GM23338 (cell line): Measurements from ENCODE around the gene TRIOBP. TPM values are rescaled to one million over a fixed set of nuclear protein-coding genes. Genes with fewer than 3 reads are reported as not detected.

Experiments
- ATAC-seq: fragments of 200-7000 bp; cut with Tn5 transposase; 3 replicates; pipeline ENCODE4 v1.9.1; 2020
- DNase-seq: peaks from one replicate; pipeline ENCODE4 v3.0.0-alpha.2; 2015; ENCODE audit warnings: low spot score
- H2AFZ ChIP-seq: fragments of 200-600 bp; sonication (generic); 2 replicates; pipeline ENCODE4 v1.8.0; 2016; ENCODE audit warnings: antibody characterized with exemption, mild to moderate bottlenecking, moderate library complexity
- H3F3A ChIP-seq: fragments of 200-600 bp; sonication (generic); replicated peaks from 2 replicates; pipeline ENCODE4 v1.8.0; 2017; ENCODE audit warnings: antibody characterized with exemption, mixed run types, low read depth
- H3K27ac ChIP-seq: fragments of 200-600 bp; sonication (generic); 2 replicates; pipeline ENCODE4 v1.6.1; 2016; ENCODE audit warnings: low read depth
- H3K27me3 ChIP-seq: fragments of 200-600 bp; sonication (generic); 2 replicates; pipeline ENCODE4 v1.8.0; 2016; ENCODE audit warnings: mild to moderate bottlenecking, mixed run types, moderate library complexity; ENCODE audit not compliant: insufficient read depth
- H3K36me3 ChIP-seq: fragments of 200-600 bp; sonication (generic); 2 replicates; pipeline ENCODE4 v1.8.0; 2016; ENCODE audit warnings: mild to moderate bottlenecking; ENCODE audit not compliant: insufficient read depth
- H3K4me1 ChIP-seq: fragments of 200-600 bp; sonication (generic); 2 replicates; pipeline ENCODE4 v1.8.0; 2016; ENCODE audit warnings: mild to moderate bottlenecking, moderate library complexity; ENCODE audit not compliant: insufficient read depth
- H3K4me2 ChIP-seq: fragments of 200-600 bp; sonication (generic); 2 replicates; pipeline ENCODE4 v1.7.1; 2017; ENCODE audit warnings: mixed run types
- H3K4me3 ChIP-seq: fragments of 200-600 bp; sonication (generic); 2 replicates; pipeline ENCODE4 v1.6.1; 2016; ENCODE audit warnings: mixed run types
- H3K79me2 ChIP-seq: fragments of 200-600 bp; sonication (generic); replicated peaks from 2 replicates; pipeline ENCODE4 v1.8.0; 2017; ENCODE audit warnings: mild to moderate bottlenecking; ENCODE audit not compliant: insufficient read depth
- H3K9me2 ChIP-seq: fragments of 200-600 bp; sonication (generic); 2 replicates; pipeline ENCODE4 v1.8.0; 2017; ENCODE audit not compliant: insufficient read depth
- H4K20me1 ChIP-seq: fragments of 200-600 bp; sonication (generic); replicated peaks from 2 replicates; pipeline ENCODE4 v1.8.0; 2017; ENCODE audit warnings: mild to moderate bottlenecking; ENCODE audit not compliant: insufficient read depth
- H3K27ac Mint-ChIP-seq: 2 replicates; pipeline ENCODE4 v1.8.0; 2020; ENCODE audit warnings: inconsistent platforms, mild to moderate bottlenecking, moderate library complexity, mixed read lengths
- H3K27me3 Mint-ChIP-seq: 3 replicates; pipeline ENCODE4 v1.8.0; 2022; ENCODE audit warnings: low read depth, mild to moderate bottlenecking, moderate library complexity, mixed read lengths, inconsistent platforms; ENCODE audit not compliant: insufficient read depth, poor library complexity
- H3K36me3 Mint-ChIP-seq: 3 replicates; pipeline ENCODE4 v1.8.0; 2021; ENCODE audit warnings: low read depth, mild to moderate bottlenecking, inconsistent platforms, moderate library complexity, mixed read lengths
- H3K4me1 Mint-ChIP-seq: 3 replicates; pipeline ENCODE4 v1.8.0; 2020; ENCODE audit warnings: mild to moderate bottlenecking, inconsistent platforms, mixed read lengths
- H3K4me3 Mint-ChIP-seq: 3 replicates; pipeline ENCODE4 v1.8.0; 2021; ENCODE audit warnings: moderate library complexity, mild to moderate bottlenecking, inconsistent platforms, mixed read lengths
- H3K9me3 Mint-ChIP-seq: 3 replicates; pipeline ENCODE4 v1.8.0; 2020; ENCODE audit warnings: moderate library complexity, mild to moderate bottlenecking, inconsistent platforms, mixed read lengths
- CREB1 ChIP-seq: fragments of 250-450 bp; sonication (Bioruptor Pico); IDR thresholded peaks from 2 replicates; pipeline ENCODE4 v1.5.0; 2020; ENCODE audit warnings: low read depth, mild to moderate bottlenecking, moderate library complexity
- EZH2 ChIP-seq: fragments of 200-600 bp; sonication (generic); IDR thresholded peaks from one replicate; pipeline ENCODE4 v1.8.0; 2017; ENCODE audit warnings: antibody characterized with exemption, mild to moderate bottlenecking, low read depth; ENCODE audit not compliant: unreplicated experiment
- EZH2phosphoT487 ChIP-seq: fragments of 200-600 bp; sonication (generic); IDR thresholded peaks from one replicate; pipeline ENCODE4 v1.8.1; 2018; ENCODE audit warnings: antibody characterized with exemption; ENCODE audit not compliant: unreplicated experiment
- JUNB ChIP-seq: IDR thresholded peaks from one replicate; pipeline ENCODE4 v1.6.1; 2016; ENCODE audit warnings: antibody characterized with exemption; ENCODE audit not compliant: unreplicated experiment
- NANOG ChIP-seq: IDR thresholded peaks from 2 replicates; pipeline ENCODE4 v1.6.1; 2016; ENCODE audit warnings: antibody characterized with exemption, borderline replicate concordance
- POLR2AphosphoS5 ChIP-seq: IDR thresholded peaks from 2 replicates; pipeline ENCODE4 v1.6.1; 2016; ENCODE audit warnings: antibody characterized with exemption, low read depth
- STAT1 ChIP-seq: IDR thresholded peaks from one replicate; pipeline ENCODE4 v1.6.1; 2016; ENCODE audit warnings: antibody characterized with exemption; ENCODE audit not compliant: unreplicated experiment
- ZNF114 ChIP-seq: fragments of 250-450 bp; sonication (Bioruptor Pico); IDR thresholded peaks from 2 replicates; pipeline ENCODE4 v1.5.0; 2020; ENCODE audit warnings: mild to moderate bottlenecking, moderate library complexity
- ZNF331 ChIP-seq: fragments of 250-450 bp; sonication (Bioruptor Pico); IDR thresholded peaks from 2 replicates; pipeline ENCODE4 v1.5.0; 2020; ENCODE audit warnings: low read depth, mild to moderate bottlenecking, moderate library complexity
- polyA plus RNA-seq: library from polyadenylated mRNA; unstranded; fragments of >200 nt; fragmentation: Nextera tagmentation; extraction: Ambion mirVana; gene quantifications from 2 replicates; pipeline ENCODE4 v1.2.1, GENCODE V29; 2016
- total RNA-seq: library from RNA; depleted of rRNA; stranded (reverse); fragments of >200 nt; shearing (Covaris generic); gene quantifications from 2 replicates; pipeline ENCODE4 v1.2.3, GENCODE V29; 2014
- TF ChIP-seq, protein P1 (sequence below): fragments of 250-450 bp; sonication (Bioruptor Pico); IDR thresholded peaks from 2 replicates; pipeline ENCODE4 v1.5.0; 2020; ENCODE audit warnings: mild to moderate bottlenecking, moderate library complexity
- TF ChIP-seq, protein P2 (sequence below): IDR thresholded peaks from 2 replicates; pipeline ENCODE4 v1.6.1; 2016; ENCODE audit warnings: antibody characterized with exemption
- TF ChIP-seq, protein P3 (sequence below): IDR thresholded peaks from one replicate; pipeline ENCODE4 v1.6.1; 2018; ENCODE audit warnings: antibody characterized with exemption; ENCODE audit not compliant: unreplicated experiment
- TF ChIP-seq, protein P4 (sequence below), 2 experiments: fragments of 200-600 bp in 1 of 2; sonication (generic) in 1 of 2; conservative IDR thresholded peaks; 2 replicates each; pipeline versions ENCODE4 v1.5.1 to v1.6.1; 2016 to 2017; ENCODE audit warnings: antibody characterized with exemption in 2 of 2, low read depth in 2 of 2, mild to moderate bottlenecking in 2 of 2, moderate library complexity in 1 of 2

Gene TRIOBP
- total and polyA plus RNA-seq, 2 experiments from 2014 or later = 21.4 to 48.4 TPM

DNA sequence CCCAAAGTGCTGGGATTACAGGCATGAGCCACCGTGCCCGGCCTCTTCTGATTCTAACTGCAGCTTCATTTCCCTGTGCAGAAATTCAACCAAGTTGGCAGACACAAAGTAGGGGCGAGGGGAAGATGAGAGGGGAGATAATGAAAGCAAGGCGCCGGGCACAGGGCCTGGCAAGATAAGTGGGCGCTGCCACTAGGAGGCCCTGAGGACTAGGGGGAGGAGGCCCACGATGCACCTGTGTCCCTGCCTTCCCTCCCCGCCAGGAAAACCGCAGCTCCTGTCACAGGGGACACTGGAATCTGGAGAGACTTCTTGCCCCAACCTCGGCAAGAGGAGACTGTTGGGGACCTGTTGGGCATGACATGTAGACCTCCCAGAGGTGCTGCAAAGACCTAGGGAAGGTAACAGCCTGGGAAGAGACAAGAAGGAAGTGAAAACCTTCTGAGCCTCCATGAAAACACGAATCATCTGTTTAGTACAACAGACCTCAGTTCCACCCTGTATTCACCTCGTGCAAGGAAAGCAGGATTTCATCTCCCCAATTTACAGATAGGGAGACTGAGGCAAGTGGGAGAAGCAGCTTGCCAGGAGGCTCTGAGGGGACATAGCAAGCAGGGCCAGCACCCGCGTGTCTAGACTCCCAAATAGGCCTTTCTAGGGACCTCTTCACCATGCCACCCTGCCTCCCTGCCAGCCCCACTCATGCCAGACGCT, 24.5 kb upstream of the TRIOBP start:
- Mint-ChIP-seq H3K36me3 (peaks cover 9% of the 10 kb centered on the region; the same call in 2 of the 3 replicates), H3K9me3 (no peaks in the 10 kb centered on the region), H3K27ac (no peak overlapping the region), H3K27me3 (peaks cover 17% of the 10 kb centered on the region), H3K4me1 (peaks cover 16% of the 10 kb centered on the region), H3K4me3 (no peak overlapping the region; the same call in 2 of the 3 replicates)
- Histone ChIP-seq H3F3A (peaks cover 24% of the 10 kb centered on the region; the same call in 1 of the 2 replicates), H3K4me3 (no peak overlapping the region), H3K36me3 (no peaks in the 10 kb centered on the region), H3K27ac (no peak overlapping the region), H4K20me1 (no peaks in the 10 kb centered on the region; the same call in 1 of the 2 replicates), H3K4me1 (peaks cover 11% of the 10 kb centered on the region; the same call in 1 of the 2 replicates), H3K4me2 (no peak overlapping the region), H3K9me2 (no peaks in the 10 kb centered on the region), H3K27me3 (no peaks in the 10 kb centered on the region), H2AFZ (no peak overlapping the region), H3K79me2 (no peaks in the 10 kb centered on the region)
- no peak for TF ChIP-seq CREB1
- TF ChIP-seq EZH2 = no peak
- no peak for TF ChIP-seq JUNB
- TF ChIP-seq STAT1 = no peak
- no peak for TF ChIP-seq NANOG
- no peak for TF ChIP-seq ZNF114 (CRISPR knock-in tag)
- TF ChIP-seq ZNF331 (CRISPR knock-in tag) = no peak
- TF ChIP-seq, protein P1, sequence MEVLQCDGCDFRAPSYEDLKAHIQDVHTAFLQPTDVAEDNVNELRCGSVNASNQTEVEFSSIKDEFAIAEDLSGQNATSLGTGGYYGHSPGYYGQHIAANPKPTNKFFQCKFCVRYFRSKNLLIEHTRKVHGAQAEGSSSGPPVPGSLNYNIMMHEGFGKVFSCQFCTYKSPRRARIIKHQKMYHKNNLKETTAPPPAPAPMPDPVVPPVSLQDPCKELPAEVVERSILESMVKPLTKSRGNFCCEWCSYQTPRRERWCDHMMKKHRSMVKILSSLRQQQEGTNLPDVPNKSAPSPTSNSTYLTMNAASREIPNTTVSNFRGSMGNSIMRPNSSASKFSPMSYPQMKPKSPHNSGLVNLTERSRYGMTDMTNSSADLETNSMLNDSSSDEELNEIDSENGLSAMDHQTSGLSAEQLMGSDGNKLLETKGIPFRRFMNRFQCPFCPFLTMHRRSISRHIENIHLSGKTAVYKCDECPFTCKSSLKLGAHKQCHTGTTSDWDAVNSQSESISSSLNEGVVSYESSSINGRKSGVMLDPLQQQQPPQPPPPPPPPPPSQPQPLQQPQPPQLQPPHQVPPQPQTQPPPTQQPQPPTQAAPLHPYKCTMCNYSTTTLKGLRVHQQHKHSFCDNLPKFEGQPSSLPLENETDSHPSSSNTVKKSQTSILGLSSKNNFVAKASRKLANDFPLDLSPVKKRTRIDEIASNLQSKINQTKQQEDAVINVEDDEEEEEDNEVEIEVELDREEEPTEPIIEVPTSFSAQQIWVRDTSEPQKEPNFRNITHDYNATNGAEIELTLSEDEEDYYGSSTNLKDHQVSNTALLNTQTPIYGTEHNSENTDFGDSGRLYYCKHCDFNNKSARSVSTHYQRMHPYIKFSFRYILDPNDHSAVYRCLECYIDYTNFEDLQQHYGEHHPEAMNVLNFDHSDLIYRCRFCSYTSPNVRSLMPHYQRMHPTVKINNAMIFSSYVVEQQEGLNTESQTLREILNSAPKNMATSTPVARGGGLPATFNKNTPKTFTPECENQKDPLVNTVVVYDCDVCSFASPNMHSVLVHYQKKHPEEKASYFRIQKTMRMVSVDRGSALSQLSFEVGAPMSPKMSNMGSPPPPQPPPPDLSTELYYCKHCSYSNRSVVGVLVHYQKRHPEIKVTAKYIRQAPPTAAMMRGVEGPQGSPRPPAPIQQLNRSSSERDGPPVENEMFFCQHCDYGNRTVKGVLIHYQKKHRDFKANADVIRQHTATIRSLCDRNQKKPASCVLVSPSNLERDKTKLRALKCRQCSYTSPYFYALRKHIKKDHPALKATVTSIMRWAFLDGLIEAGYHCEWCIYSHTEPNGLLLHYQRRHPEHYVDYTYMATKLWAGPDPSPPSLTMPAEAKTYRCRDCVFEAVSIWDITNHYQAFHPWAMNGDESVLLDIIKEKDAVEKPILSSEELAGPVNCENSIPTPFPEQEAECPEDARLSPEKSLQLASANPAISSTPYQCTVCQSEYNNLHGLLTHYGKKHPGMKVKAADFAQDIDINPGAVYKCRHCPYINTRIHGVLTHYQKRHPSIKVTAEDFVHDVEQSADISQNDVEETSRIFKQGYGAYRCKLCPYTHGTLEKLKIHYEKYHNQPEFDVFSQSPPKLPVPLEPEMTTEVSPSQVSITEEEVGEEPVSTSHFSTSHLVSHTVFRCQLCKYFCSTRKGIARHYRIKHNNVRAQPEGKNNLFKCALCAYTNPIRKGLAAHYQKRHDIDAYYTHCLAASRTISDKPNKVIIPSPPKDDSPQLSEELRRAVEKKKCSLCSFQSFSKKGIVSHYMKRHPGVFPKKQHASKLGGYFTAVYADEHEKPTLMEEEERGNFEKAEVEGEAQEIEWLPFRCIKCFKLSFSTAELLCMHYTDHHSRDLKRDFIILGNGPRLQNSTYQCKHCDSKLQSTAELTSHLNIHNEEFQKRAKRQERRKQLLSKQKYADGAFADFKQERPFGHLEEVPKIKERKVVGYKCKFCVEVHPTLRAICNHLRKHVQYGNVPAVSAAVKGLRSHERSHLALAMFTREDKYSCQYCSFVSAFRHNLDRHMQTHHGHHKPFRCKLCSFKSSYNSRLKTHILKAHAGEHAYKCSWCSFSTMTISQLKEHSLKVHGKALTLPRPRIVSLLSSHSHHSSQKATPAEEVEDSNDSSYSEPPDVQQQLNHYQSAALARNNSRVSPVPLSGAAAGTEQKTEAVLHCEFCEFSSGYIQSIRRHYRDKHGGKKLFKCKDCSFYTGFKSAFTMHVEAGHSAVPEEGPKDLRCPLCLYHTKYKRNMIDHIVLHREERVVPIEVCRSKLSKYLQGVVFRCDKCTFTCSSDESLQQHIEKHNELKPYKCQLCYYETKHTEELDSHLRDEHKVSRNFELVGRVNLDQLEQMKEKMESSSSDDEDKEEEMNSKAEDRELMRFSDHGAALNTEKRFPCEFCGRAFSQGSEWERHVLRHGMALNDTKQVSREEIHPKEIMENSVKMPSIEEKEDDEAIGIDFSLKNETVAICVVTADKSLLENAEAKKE (CRISPR knock-in tag) = no peak
- TF ChIP-seq, protein P2, sequence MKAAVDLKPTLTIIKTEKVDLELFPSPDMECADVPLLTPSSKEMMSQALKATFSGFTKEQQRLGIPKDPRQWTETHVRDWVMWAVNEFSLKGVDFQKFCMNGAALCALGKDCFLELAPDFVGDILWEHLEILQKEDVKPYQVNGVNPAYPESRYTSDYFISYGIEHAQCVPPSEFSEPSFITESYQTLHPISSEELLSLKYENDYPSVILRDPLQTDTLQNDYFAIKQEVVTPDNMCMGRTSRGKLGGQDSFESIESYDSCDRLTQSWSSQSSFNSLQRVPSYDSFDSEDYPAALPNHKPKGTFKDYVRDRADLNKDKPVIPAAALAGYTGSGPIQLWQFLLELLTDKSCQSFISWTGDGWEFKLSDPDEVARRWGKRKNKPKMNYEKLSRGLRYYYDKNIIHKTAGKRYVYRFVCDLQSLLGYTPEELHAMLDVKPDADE = no peak
- no peak for TF ChIP-seq POLR2AphosphoS5
- TF ChIP-seq EZH2phosphoT487 = no peak
- TF ChIP-seq, protein P3, sequence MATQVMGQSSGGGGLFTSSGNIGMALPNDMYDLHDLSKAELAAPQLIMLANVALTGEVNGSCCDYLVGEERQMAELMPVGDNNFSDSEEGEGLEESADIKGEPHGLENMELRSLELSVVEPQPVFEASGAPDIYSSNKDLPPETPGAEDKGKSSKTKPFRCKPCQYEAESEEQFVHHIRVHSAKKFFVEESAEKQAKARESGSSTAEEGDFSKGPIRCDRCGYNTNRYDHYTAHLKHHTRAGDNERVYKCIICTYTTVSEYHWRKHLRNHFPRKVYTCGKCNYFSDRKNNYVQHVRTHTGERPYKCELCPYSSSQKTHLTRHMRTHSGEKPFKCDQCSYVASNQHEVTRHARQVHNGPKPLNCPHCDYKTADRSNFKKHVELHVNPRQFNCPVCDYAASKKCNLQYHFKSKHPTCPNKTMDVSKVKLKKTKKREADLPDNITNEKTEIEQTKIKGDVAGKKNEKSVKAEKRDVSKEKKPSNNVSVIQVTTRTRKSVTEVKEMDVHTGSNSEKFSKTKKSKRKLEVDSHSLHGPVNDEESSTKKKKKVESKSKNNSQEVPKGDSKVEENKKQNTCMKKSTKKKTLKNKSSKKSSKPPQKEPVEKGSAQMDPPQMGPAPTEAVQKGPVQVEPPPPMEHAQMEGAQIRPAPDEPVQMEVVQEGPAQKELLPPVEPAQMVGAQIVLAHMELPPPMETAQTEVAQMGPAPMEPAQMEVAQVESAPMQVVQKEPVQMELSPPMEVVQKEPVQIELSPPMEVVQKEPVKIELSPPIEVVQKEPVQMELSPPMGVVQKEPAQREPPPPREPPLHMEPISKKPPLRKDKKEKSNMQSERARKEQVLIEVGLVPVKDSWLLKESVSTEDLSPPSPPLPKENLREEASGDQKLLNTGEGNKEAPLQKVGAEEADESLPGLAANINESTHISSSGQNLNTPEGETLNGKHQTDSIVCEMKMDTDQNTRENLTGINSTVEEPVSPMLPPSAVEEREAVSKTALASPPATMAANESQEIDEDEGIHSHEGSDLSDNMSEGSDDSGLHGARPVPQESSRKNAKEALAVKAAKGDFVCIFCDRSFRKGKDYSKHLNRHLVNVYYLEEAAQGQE = no peak
- TF ChIP-seq, protein P4, sequence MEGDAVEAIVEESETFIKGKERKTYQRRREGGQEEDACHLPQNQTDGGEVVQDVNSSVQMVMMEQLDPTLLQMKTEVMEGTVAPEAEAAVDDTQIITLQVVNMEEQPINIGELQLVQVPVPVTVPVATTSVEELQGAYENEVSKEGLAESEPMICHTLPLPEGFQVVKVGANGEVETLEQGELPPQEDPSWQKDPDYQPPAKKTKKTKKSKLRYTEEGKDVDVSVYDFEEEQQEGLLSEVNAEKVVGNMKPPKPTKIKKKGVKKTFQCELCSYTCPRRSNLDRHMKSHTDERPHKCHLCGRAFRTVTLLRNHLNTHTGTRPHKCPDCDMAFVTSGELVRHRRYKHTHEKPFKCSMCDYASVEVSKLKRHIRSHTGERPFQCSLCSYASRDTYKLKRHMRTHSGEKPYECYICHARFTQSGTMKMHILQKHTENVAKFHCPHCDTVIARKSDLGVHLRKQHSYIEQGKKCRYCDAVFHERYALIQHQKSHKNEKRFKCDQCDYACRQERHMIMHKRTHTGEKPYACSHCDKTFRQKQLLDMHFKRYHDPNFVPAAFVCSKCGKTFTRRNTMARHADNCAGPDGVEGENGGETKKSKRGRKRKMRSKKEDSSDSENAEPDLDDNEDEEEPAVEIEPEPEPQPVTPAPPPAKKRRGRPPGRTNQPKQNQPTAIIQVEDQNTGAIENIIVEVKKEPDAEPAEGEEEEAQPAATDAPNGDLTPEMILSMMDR (conservative IDR thresholded peaks at IDR 0.05; ENCODE audit: low read depth in 2 of 2) = no peak
- no peak for ATAC-seq
- no peak for DNase-seq
